GM21723 (cell line): ENCODE data around the gene ARL2.

ENCODE experiments used
- ATAC-seq: cut with Tn5 transposase; IDR thresholded peaks from one replicate; pipeline ENCODE4 v1.9.1; 2021; ENCODE audit warnings: mild to moderate bottlenecking, moderate library complexity; ENCODE audit not compliant: unreplicated experiment

ARL2 gene

DNA sequence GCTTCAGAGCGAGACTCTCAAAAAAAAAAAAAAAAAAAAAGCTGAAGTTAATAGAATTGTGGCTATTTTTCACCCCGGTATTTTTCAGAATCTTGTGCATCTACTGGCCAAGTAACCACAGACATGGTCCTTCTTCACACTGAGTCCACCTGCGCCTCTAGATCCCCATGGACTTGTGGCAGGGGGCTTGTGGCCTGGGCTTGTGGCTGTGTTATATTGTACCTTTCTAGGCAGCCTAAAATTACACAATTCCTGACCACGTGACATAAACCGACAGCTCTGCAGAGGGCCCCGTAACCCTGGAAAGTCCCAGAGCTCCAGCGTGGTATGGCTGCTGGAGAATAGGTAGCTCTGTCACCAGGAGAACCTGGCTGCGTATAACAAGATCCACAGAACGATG, 55.3 kb downstream of the ARL2 start:
- no peak for ATAC-seq
